Measurements from ENCODE around the gene USP3. TPM values are rescaled to one million over a fixed set of nuclear protein-coding genes. Genes with fewer than 3 reads are reported as not detected.

The USP3 gene
- total and polyA plus RNA-seq, 9 of the 15 experiments (the other 6 are each of a cell fraction or from before 2014, with no cell fraction given) = 17.3 to 54.3 (median 34.8) TPM

GRCh38 chr15:63560741-63561448 is 56.5 kb downstream of the USP3 start (continued):
- TF ChIP-seq STAT5B (CRISPR knock-in tag; IDR thresholded peaks at IDR 0.05) (no peak), SAP30 (IDR thresholded peaks at IDR 0.05; ENCODE audit: borderline replicate concordance, insufficient read depth, low read depth, low read length, poor library complexity, severe bottlenecking) (no peak), CXXC5 (CRISPR knock-in tag; IDR thresholded peaks at IDR 0.05) (no peak), ZC3H4 (CRISPR knock-in tag; IDR thresholded peaks at IDR 0.05; ENCODE audit: borderline replicate concordance) (no peak)

DNA sequence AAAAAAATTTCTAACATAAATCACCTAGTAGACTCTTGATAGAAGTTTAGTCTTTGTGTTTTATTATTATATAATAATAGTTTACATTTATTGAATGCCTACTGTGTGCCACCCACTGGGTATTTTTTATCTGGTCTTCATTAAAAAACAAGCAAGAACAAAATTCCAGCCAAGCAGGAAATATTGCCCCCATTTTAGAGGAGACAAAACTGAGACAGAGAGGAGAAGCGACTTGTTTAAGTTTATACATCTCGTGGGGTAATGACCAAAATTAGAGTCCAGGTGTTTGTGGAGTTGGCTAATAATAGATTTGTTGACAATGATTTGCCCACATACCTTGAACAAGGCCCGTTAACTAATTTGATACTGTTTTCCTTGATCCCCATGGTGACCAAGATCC is 59.7 kb downstream of the USP3 start:
- ChIA-PET CTCF (ENCODE audit: low intra/inter-chr PET ratio) (no interaction called here), POLR2A (interaction anchor here (0.5 to 1.9 kb wide), 2 partner anchors 8 to 541 kb away, joined by 3 to 7 read pairs; no protein-coding TSS in a partner anchor)
- Histone ChIP-seq H3K9me3 (replicated peaks; ENCODE audit: control insufficient read depth, insufficient read depth, low read depth, low read length) (no peaks in the 10 kb centered on the region), H3K9ac (ENCODE audit: insufficient read depth in 1 of 2, low read depth in 2 of 2, low read length in 2 of 2) (no peak overlapping the region), H3K9me1 (ENCODE audit: control insufficient read depth, insufficient read depth, low read length) (no peaks in the 10 kb centered on the region), H3K4me2 (ENCODE audit: insufficient read depth, low read length) (no peak overlapping the region), H3K36me3 (ENCODE audit: control insufficient read depth, insufficient read depth, low read length) (peaks cover 78% of the 10 kb centered on the region), H4K20me1 (replicated peaks; ENCODE audit: control insufficient read depth, insufficient read depth, low read length) (no peaks in the 10 kb centered on the region), H3K27ac (ENCODE audit: extremely low read depth, low read depth, low read length) (no peak overlapping the region), H3K4me3 (no peak overlapping the region), H3K4me1 (replicated peaks in 1 of 2; ENCODE audit: control insufficient read depth in 2 of 2, insufficient read depth in 2 of 2, low read length in 2 of 2) (no peaks in the 10 kb centered on the region), H3K27me3 (ENCODE audit: control insufficient read depth in 2 of 2, insufficient read depth in 2 of 2, low read length in 2 of 2) (no peaks in the 10 kb centered on the region), H2AFZ (ENCODE audit: low read depth, low read length) (no peak overlapping the region), H3K79me2 (ENCODE audit: control insufficient read depth, insufficient read depth, low read length) (no peaks in the 10 kb centered on the region)
- ATAC-seq (no peak), DNase-seq (ENCODE audit: extremely low read depth in 1 of 4, low spot score in 3 of 4) (no peak), FAIRE-seq (peak; percentile 60)
- in situ Hi-C loops (cut with MboI) = no loop called here
- TF ChIP-seq RBM25 (IDR thresholded peaks at IDR 0.05; ENCODE audit: low read depth, low read length, severe bottlenecking) (peak; percentile 93), PTTG1 (tag; IDR thresholded peaks at IDR 0.05; ENCODE audit: low read depth) (no peak)
- TF ChIP-seq, protein P1, sequence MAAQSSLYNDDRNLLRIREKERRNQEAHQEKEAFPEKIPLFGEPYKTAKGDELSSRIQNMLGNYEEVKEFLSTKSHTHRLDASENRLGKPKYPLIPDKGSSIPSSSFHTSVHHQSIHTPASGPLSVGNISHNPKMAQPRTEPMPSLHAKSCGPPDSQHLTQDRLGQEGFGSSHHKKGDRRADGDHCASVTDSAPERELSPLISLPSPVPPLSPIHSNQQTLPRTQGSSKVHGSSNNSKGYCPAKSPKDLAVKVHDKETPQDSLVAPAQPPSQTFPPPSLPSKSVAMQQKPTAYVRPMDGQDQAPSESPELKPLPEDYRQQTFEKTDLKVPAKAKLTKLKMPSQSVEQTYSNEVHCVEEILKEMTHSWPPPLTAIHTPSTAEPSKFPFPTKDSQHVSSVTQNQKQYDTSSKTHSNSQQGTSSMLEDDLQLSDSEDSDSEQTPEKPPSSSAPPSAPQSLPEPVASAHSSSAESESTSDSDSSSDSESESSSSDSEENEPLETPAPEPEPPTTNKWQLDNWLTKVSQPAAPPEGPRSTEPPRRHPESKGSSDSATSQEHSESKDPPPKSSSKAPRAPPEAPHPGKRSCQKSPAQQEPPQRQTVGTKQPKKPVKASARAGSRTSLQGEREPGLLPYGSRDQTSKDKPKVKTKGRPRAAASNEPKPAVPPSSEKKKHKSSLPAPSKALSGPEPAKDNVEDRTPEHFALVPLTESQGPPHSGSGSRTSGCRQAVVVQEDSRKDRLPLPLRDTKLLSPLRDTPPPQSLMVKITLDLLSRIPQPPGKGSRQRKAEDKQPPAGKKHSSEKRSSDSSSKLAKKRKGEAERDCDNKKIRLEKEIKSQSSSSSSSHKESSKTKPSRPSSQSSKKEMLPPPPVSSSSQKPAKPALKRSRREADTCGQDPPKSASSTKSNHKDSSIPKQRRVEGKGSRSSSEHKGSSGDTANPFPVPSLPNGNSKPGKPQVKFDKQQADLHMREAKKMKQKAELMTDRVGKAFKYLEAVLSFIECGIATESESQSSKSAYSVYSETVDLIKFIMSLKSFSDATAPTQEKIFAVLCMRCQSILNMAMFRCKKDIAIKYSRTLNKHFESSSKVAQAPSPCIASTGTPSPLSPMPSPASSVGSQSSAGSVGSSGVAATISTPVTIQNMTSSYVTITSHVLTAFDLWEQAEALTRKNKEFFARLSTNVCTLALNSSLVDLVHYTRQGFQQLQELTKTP (IDR thresholded peaks at IDR 0.05; ENCODE audit: low read depth in 1 of 2, partially characterized antibody in 2 of 2) = no peak
- BruUV-seq (replicated peaks) = no TSS peak
- 73% methylated on average over 3 of the region's 3 CpGs for WGBS (ENCODE audit: insufficient coverage, low coverage, missing lambda C conversion rate)
- intact Hi-C loops (cut with micrococcal nuclease) = no loop called here

All from K562 (cell line).